ENCODE results near the gene EIF2AK3. TPM values are rescaled to one million over a fixed set of nuclear protein-coding genes. Genes with fewer than 3 reads are reported as not detected.

EIF2AK3 gene
- total RNA-seq, 2 donors from 2014 or later: 10.2 to 13.4 TPM

DNA sequence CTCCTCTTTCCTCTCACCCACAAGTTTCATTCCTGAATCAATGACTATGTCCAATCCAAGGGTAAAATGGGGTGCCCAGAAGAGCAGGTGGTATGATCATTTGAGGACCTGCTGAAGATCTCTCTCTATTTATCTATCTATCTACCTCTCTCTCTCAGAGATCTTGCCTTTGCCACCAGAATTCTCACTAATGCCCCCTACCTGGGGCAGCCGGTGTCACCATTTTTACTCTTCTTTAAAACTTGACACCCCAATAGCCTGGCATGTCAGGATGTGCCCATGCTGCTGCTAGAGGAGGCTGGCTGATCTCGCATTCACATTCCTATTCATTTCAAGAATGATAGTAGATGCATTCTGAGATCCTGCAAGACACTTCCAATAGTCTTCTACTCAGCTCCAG lies 40.0 kb upstream of the EIF2AK3 start:
- no peaks in the 10 kb centered on the region for H3K27me3 ChIP-seq
- H3K4me3 ChIP-seq: no peak overlapping the region
- H3K36me3 ChIP-seq: no peaks in the 10 kb centered on the region
- peaks cover 0 to 6% of the 10 kb centered on the region in 2 donors for H3K4me1 ChIP-seq
- TF ChIP-seq, protein P1, sequence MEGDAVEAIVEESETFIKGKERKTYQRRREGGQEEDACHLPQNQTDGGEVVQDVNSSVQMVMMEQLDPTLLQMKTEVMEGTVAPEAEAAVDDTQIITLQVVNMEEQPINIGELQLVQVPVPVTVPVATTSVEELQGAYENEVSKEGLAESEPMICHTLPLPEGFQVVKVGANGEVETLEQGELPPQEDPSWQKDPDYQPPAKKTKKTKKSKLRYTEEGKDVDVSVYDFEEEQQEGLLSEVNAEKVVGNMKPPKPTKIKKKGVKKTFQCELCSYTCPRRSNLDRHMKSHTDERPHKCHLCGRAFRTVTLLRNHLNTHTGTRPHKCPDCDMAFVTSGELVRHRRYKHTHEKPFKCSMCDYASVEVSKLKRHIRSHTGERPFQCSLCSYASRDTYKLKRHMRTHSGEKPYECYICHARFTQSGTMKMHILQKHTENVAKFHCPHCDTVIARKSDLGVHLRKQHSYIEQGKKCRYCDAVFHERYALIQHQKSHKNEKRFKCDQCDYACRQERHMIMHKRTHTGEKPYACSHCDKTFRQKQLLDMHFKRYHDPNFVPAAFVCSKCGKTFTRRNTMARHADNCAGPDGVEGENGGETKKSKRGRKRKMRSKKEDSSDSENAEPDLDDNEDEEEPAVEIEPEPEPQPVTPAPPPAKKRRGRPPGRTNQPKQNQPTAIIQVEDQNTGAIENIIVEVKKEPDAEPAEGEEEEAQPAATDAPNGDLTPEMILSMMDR (IDR thresholded peaks at IDR 0.05): no peak
- H3K9me3 ChIP-seq: no peaks in the 10 kb centered on the region
- no peak overlapping the region for H3K27ac ChIP-seq
- no peak for DNase-seq (ENCODE audit: low spot score)

GRCh38 chr2:88666576-88666975 lies 39.3 kb upstream of the EIF2AK3 start:
- no peaks in the 10 kb centered on the region for H3K9me3 ChIP-seq
- H3K4me3 ChIP-seq: no peak overlapping the region
- TF ChIP-seq, protein P1 (IDR thresholded peaks at IDR 0.05): no peak

DNA sequence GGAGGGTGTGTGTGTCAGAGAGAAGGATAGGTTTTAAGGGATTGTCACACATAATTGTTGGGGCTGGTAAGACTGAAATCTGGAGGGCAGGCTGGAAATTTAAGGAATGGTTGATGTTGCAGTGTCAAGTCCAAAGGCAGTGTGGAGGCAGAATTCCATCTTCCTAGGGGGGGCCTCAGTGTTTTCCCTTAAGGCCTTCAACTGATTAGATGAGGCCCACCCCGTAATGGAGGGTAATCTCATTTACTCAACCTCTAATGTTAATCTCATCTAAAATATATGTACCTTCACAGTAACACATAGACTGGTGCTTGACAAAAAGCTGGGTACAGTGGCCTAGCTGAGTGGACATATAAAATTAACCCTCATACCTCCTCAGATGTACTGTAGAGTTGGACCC lies 33.4 kb upstream of the EIF2AK3 start:
- Histone ChIP-seq H3K27me3 (no peaks in the 10 kb centered on the region), H3K36me3 (no peaks in the 10 kb centered on the region), H3K4me1 (peaks cover 0 to 28% of the 10 kb centered on the region in 2 donors), H3K9me3 (no peaks in the 10 kb centered on the region), H3K27ac (no peak overlapping the region), H3K4me3 (no peak overlapping the region)
- no peak for DNase-seq (ENCODE audit: low spot score)
- TF ChIP-seq, protein P1 (IDR thresholded peaks at IDR 0.05): no peak

More at GRCh38 chr2:88666576-88666975, 39.3 kb upstream of the EIF2AK3 start:
- Histone ChIP-seq H3K36me3 (no peaks in the 10 kb centered on the region), H3K4me1 (peaks cover 0 to 1% of the 10 kb centered on the region in 2 donors), H3K27me3 (no peaks in the 10 kb centered on the region), H3K27ac (no peak overlapping the region)
- no peak for DNase-seq (ENCODE audit: low spot score)

DNA sequence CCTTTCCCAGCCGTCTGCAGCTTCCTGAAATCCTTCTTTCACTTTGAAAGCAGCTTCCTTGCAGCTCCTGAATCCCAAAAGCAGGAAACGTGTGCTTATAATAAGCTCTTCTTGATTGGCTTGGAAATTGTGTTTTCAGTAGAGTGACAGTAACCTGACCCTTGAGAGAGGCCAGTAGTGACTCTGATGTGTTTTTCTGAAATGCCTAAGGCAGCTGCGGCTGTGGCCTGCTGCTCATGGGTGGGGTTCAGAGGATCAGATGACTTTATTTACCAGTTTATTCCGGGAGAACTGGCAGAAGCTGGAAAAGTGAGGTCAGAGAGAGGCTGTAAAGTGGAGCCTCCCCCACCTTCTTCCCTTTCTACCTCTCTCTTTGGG lies 32.3 kb upstream of the EIF2AK3 start:
- Histone ChIP-seq H3K9me3 (no peaks in the 10 kb centered on the region), H3K4me1 (peaks cover 0 to 28% of the 10 kb centered on the region in 2 donors), H3K36me3 (no peaks in the 10 kb centered on the region), H3K4me3 (no peak overlapping the region), H3K27me3 (no peaks in the 10 kb centered on the region), H3K27ac (peak overlapping the region; percentile 62 to 67)
- peak; percentile 63 for DNase-seq (ENCODE audit: low spot score)
- TF ChIP-seq, protein P1 (IDR thresholded peaks at IDR 0.05): no peak

- H3K27ac ChIP-seq: peak overlapping the region; percentile 62 to 67
- no peak overlapping the region for H3K4me3 ChIP-seq
- TF ChIP-seq, protein P1 (IDR thresholded peaks at IDR 0.05): no peak
Measured at GRCh38 chr2:88658881-88659537, 31.7 kb upstream of the EIF2AK3 start.

DNA sequence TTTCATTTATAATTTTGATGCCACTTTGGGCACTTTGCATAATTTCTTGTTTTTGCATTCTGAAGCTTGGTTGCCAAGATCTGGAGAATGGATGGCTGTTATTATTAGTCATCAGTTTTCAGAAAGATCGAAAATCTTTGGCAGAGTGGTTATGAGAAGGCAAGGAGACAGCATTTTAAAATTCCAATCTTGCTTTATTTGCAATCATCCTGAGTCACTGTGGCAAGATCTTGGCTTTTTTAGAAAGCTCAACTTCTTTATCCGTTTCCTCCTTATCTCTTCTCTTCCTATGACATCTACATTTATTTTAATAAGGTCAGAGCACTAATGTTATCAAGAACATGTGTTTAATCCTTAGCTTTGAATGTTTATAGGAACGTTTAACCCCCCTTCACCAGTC lies 31.1 kb upstream of the EIF2AK3 start:
- H3K4me1 ChIP-seq: peaks cover 0 to 28% of the 10 kb centered on the region in 2 donors
- H3K4me3 ChIP-seq: no peak overlapping the region
- no peaks in the 10 kb centered on the region for H3K9me3 ChIP-seq
- TF ChIP-seq, protein P1 (IDR thresholded peaks at IDR 0.05): no peak
- no peaks in the 10 kb centered on the region for H3K27me3 ChIP-seq
- DNase-seq (ENCODE audit: low spot score): no peak
- no peaks in the 10 kb centered on the region for H3K36me3 ChIP-seq
- peak overlapping the region; percentile 62 to 67 for H3K27ac ChIP-seq

More at GRCh38 chr2:88658881-88659537, 31.7 kb upstream of the EIF2AK3 start:
- Histone ChIP-seq H3K27me3 (no peaks in the 10 kb centered on the region), H3K36me3 (no peaks in the 10 kb centered on the region), H3K9me3 (no peaks in the 10 kb centered on the region), H3K4me1 (peaks cover 0 to 28% of the 10 kb centered on the region in 2 donors)
- no peak for DNase-seq (ENCODE audit: low spot score)
